Glomerular visceral epithelial cell (primary cell): Measurements from ENCODE around the gene SLC25A45.

Experiments used
- DNase-seq: peaks from one replicate; pipeline ENCODE4 v3.0.0-alpha.2; 2016; ENCODE audit errors: extremely low spot score

SLC25A45 gene

DNA sequence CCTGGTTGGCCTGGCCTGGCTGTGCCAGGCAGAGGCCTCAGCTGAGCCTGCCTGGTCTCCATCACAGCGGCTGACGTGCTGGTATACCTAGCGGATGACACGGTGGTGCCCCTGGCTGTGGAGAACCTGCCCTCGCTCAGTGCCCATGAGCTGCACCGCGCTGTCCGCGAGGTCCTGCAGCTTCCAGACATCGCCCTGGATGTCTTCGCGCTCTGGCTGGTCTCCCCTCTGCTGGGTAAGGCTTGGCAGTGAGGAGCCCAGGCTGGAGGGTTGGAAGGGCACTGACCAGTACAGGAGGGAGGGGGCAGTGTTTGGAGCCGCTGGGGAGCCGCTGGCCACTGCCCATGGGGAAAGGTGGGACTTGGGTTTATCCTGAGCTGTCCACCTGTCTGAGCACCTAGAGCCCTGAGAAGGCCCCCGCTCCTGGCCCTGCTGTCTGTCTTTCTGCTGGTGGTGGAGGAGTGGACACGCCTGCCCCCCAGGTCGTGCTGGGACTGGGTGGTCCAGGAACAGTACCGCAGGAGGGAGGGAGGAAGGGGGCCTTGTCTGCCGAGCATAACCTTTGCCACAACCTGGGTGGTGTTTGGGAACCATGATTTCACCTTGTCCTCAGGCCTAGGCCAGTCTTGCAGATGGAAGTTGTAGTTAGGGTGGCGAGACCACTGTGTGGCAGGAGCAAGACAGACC is 7.0 kb upstream of the SLC25A45 start:
- DNase-seq: no peak

DNA sequence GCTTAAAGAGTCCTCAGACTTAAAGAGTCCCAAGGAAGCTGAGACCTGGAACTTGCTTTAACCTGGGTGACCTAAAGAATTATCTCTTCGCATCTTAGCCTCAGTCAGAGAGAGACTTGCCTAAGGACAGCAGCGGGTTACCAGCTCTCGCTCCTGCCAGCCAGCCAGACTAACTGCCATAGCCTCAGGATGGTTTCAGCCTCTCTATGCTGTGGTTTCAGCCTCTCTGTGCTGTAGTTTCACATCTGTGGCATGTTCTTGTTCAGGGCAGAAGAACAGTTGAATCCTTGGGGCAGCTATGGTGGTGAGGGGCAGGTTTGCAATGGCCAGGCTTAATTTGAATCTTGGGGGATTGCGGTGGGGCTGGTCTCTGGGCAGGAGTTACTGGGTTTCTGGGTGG is 6.3 kb upstream of the SLC25A45 start:
- DNase-seq: no peak

DNA sequence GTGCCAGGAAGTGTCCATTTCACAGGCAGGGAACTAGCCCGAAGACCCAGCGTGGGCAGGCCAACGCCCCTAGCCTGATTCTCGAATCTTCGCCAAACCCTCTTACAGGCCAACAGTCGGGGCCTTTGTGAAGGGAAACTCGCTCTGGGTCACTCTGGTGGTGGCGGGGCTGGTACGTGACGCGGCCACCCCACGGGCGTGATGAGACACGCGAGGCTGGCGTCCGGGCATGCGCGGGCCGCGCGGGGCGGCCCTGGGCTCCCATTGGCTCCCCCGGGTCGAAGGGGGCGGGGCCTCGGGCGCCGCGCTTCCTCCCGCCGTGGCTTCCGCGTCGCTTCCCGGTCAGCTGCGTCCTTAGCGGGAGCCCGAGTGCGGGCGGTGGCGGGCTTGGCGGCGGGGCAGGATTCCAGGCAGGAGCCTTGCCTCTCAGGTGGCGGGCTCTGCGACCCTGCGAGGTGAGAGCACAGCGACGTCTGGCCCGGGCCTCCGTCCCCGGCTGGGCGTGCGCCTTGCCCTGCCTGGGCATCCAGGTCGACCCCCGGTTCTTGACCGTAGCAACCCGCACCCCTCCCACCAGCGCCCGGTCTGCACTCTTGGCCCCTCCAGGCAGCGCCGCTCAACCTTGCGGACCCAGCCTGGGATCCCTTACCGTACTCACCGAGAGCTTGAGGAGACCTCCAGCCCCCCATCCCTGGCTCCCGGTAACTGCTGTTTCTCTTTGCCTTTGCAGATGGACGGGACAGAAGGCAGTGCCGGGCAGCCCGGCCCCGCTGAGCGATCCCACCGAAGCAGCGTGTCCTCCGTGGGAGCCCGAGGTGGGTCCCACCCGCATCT is 4.1 kb upstream of the SLC25A45 start, which contains the start of gene FRMD8:
TSS of gene FRMD8 (plus strand) at position 331 of the 834 bp plus-strand sequence. CDS start at position 731, 400 bp downstream.
- peak; percentile 80 for DNase-seq

DNA sequence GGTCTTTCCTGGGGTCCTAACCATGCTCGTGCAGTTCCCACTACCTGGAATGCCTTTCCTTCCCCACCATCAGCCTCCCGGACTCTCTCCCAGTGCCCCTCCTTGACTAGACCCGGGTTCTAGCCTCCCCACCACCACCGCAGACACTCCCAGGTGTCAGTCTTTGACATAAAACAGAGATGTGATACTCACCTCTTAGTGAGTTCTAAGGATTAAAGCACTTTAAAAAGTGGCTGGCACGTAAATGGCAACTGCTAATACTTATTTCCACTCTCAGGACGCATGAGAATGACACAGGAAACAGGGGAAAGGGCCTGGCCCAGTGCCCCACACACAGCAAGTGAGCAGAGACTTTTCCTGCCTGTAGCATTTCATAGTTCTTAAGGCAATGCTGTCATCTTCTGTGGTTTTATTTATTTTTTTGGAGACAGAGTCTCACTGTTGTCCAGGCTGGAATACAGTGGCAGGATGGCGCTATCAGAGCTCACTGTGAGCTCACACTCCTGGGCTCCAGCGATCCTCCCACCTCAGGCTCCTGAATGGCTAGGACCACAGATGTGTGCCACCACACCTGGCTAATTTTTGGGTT is 1.9 kb upstream of the SLC25A45 start:
- no peak for DNase-seq

DNA sequence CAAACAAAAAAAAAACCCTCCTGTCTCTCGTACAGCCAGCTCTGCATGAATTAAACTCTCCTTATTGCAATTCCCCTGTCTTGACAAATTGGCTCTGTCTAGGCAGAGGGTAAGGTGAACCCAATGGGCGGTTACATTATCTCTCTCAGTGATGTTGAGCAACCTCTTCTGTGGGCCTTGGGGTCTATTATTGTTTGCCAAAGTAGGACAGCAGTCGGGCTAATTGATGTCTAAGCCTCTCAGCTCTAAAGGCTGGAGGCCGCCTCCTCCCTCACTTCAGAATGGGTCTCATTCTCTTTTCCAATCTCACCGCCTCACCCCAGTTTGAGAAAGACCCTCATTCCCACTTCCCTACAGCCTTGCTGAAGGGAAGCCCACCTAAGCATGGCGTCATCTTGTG is 1.3 kb upstream of the SLC25A45 start:
- no peak for DNase-seq

- DNase-seq: peak; percentile 95
Observed at GRCh38 chr11:65382804-65383368, 440 bp upstream of the SLC25A45 start.

- no peak for DNase-seq
Observed at GRCh38 chr11:65381716-65382032, 772 bp downstream of the SLC25A45 start.

DNA sequence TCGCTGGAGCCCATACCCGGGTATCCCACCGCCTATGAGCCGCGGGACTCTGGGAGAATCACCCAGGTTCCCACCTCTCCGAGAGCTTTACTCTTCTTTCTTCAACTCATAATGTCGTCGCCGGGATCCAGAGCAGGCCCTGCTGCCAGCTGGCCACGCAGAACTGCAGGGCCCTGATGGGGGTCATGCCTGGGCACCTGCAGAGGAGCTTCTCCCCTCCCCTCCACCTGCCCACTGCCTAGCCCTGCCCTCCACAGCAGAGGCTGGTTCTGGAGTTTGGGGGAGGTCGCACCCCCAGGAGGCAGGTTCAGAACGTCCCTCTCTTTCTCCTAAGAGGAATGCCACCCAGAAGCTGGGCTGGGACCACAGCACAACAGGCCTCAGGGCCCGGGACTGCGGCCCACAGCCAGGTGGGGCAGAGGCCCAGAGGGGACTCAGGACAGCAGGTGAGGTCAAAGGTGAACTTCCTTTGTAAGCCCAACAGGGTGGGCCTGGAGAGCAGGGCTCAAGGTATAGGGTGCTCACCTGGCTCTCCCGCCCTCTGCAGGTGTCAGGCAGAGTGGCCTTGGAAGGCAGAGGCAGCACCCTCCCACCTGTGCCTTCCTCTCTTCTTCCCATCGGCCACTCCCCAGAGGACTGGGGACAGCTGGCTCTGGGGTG is 1.9 kb downstream of the SLC25A45 start:
- DNase-seq: no peak

DNA sequence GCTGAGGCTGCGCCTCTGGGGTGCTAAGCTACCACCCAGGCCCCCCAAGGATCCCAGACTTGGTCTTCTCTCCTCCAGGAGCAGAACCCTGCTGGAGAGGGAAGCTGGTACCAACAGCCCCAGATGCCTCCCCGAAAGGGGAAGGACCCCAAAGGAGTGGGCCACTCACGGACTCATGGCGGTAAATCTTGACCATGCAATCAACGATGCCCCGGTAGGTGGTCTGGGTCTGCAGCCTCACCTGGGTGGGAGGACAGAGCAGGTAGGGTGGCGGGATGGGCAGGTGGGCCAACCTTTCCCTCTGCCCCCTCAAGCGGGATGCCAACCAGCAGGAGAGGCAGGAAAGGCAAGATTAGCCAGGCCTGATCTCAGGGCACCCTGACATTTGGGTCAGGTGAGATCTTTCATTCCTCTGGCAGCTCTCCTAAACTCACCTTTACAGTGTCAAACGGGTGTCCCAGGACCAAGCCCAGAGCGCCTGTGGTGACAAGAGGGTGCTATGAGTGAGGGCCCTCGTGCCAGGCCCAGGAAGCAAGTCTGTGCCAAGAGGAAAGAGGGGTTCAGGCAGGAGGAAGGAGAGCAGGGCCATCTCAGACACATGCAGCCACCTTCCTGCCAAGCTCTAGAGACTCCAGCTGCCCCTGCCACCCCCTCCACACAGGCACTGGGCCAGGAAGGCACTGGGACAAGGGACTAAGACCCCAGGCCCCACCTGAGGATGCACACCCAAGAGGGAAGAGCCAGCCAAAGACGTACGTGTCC is 2.6 kb downstream of the SLC25A45 start:
- no peak for DNase-seq

GRCh38 chr11:65378928-65379638 is 3.4 kb downstream of the SLC25A45 start:
- DNase-seq: no peak

DNA sequence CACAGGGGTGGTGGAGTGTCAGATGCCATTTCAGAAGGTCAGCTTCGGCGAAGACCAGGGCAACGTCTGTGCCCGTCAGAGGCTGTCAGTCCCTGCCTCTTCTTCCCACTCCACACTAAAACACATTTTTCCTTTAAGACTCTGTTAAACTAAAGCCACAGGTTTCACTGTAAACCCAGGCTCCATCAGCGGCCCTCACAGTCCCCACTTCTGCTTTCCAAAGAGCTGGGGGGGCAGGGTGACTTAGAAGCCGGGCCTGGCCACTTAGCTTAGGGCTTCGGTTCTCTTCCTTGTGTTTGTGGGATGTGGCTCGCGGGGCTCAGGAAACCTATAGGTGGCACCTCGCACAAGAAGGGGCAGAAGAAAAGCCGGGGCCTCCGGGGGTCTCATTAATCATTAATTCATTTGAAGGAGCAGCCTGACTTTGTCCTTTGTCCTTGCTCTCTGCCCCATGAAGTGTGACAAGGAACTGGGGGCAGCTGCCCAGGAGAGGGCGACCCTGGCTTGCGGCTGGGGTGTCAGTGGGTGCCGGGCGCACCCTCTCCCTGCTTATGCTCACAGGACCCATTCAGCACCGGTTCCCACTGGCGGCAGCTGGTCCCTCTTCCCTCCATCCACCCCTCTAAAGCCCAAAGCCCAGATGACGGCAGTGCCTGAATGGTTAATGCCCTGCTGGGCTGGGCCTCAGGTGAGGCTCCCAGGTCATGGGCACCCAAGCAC is 4.1 kb downstream of the SLC25A45 start:
- no peak for DNase-seq

GRCh38 chr11:65377777-65378176 is 4.7 kb downstream of the SLC25A45 start:
- DNase-seq: no peak

DNA sequence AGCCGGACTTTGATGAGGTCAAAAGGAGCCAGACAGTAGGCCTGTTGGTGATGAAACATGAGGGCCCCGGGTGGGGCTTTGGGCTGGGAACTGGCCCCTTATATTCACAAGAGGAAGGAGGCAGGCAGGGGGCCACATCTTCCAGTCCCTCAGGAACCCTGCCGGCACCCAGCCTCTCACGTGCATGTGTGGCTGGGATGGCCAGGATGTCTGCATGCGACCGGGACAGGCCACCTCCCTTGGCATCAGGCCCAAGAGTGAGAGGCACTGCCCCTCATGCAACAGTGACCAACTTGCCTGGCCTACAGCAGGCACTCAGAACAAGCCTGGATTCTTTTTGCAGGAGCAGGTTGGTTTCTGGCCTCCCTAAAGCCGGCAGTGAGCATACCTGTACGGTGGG is 5.4 kb downstream of the SLC25A45 start:
- no peak for DNase-seq

DNA sequence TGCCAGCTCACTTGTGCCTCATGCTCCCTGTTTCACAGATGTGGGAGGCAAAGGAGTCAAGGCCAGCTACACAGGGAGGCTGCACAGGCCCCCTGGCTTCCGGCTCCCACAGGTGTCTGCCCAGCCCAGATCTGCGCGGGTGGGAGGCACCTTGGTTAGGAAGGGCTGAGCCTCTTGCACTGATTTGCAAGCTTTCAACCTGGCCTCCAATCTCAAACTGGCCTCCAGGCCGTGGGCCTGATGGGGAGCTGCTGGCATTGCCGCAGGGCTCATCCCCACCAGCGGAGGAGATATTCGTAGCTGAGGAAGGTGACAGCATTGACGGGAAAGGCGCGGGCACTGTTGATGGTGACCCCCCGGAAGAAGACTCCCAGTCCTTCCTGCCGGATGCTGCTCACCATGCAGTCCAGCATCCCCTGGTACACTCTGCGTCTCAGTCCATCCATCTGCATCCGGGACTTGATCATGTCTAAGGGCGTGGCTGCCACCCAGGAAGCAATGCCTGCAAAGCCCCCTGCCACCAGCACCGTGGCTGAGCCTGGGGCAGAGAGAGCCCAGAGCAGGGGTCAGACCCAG is 6.2 kb downstream of the SLC25A45 start:
- DNase-seq: no peak

DNA sequence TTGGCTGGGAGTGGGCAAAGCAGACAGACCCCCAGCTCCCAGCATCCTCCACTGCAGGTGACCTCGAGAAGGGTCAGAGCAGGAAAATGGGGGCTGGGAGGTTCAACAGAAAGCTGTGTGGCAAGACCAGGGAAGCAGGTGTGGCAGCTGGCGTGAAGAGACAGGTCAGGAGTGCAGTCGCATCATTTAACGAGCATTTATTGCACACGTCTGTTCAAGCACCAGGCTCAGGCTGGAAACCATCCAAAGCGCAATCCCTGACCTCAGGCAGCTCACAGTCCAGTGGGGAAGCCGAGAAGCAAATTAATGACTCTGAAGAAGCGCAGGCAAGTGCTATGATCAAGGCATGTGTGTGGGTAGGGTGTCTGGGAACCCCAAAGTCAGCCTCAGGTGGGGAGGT is 7.4 kb downstream of the SLC25A45 start:
- no peak for DNase-seq

GRCh38 chr11:65373839-65374580 is 8.4 kb downstream of the SLC25A45 start:
- no peak for DNase-seq

GRCh38 chr11:65370659-65371049 is 11.8 kb downstream of the SLC25A45 start:
- DNase-seq: no peak

- peak; percentile 80 for DNase-seq
Observed at GRCh38 chr11:65366340-65366773, 16.1 kb downstream of the SLC25A45 start.

DNA sequence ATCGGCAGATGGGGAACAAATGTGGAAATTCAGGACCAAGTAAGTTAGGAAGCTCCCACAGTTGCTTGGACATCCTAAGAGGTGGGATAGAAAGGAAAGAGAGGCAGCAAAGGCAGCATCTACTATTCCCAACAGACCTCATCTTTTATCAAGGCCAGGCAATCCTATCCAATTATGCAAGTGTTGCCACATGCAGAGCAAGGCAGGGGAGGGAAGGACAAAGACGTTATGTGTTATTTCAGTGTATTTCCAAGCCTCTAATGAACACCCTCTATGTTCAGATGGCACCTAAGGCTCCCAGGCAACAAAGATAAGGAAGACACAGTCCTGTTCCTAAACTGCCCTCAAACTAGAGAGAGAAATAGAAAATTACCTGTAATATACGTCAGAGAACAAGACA is 18.7 kb downstream of the SLC25A45 start:
- DNase-seq: no peak
